ENCODE data around the gene RNASE1. TPM values are rescaled to one million over a fixed set of nuclear protein-coding genes. Genes with fewer than 3 reads are reported as not detected.
A peak's percentile ranks its signal among the peaks of the same experiment; 100 is the strongest.
"Not testable (repeated sequence)": the region's sequence is repeated elsewhere in the genome, so short reads cannot be mapped to it uniquely, and the experiment has no call there.

Gene RNASE1
- total RNA-seq, 1 experiment from 2014 or later: 0.51 TPM

- ChIA-PET POLR2A (ENCODE audit: unreplicated experiment) (no interaction called here), CTCF (interaction anchor here (0.6 kb wide), 1 partner anchor 91 kb away, joined by 4 read pairs; no protein-coding TSS in a partner anchor)
- DNase-seq (peak; percentile 53), ATAC-seq (peak; percentile 55; the same call in 1 of the 2 replicates)
- H3K4me3 ChIP-seq (ENCODE audit: low read length): no peak overlapping the region
- H3K9me2 ChIP-seq (replicated peaks; ENCODE audit: low read length): no peaks in the 10 kb centered on the region
- H3K27me3 ChIP-seq (ENCODE audit: low read length): peaks cover 24% of the 10 kb centered on the region
- no peaks in the 10 kb centered on the region for H3K79me2 ChIP-seq (ENCODE audit: low read length)
- TF ChIP-seq CTCF (conservative IDR thresholded peaks at IDR 0.05; ENCODE audit: low read depth, low read length) (peak; percentile 64; the same call in 1 of the 2 replicates), EZH2phosphoT487 (IDR thresholded peaks at IDR 0.05; ENCODE audit: borderline replicate concordance, low read length) (no peak)
- intact Hi-C loops (cut with micrococcal nuclease): loop anchor here (10.0 kb wide), 1 partner anchor 56 kb away; no protein-coding TSS in a partner anchor
- H3K36me3 ChIP-seq (ENCODE audit: low read depth, low read length): no peaks in the 10 kb centered on the region
- no peak overlapping the region for H3K9ac ChIP-seq (ENCODE audit: low read length)
- no peaks in the 10 kb centered on the region for H3K9me3 ChIP-seq (ENCODE audit: low read length)
- no peaks in the 10 kb centered on the region for H3K4me1 ChIP-seq (ENCODE audit: insufficient read depth, low read length)
- no peaks in the 10 kb centered on the region for H4K20me1 ChIP-seq (ENCODE audit: low read length)
- H3F3A ChIP-seq (ENCODE audit: low read length, unreplicated experiment): no peaks in the 10 kb centered on the region
- no TSS peak for BruUV-seq (replicated peaks)
- no peak overlapping the region for H3K27ac ChIP-seq (ENCODE audit: low read length)
- H3K4me2 ChIP-seq (ENCODE audit: low read length): no peak overlapping the region
- no peak overlapping the region for H2AFZ ChIP-seq (ENCODE audit: low read length)
Measured at GRCh38 chr14:20818861-20819260, 16.2 kb upstream of the RNASE1 start.

GRCh38 chr14:20815946-20816345, 13.3 kb upstream of the RNASE1 start:
- ATAC-seq; CTCF ChIA-PET; POLR2A ChIA-PET (ENCODE audit: unreplicated experiment); H2AFZ ChIP-seq (ENCODE audit: low read length); H3K9ac ChIP-seq (ENCODE audit: low read length); H3K36me3 ChIP-seq (ENCODE audit: low read depth, low read length); H3K79me2 ChIP-seq (ENCODE audit: low read length); H3F3A ChIP-seq (ENCODE audit: low read length, unreplicated experiment); H3K4me1 ChIP-seq (ENCODE audit: insufficient read depth, low read length); H3K4me3 ChIP-seq (ENCODE audit: low read length); H4K20me1 ChIP-seq (ENCODE audit: low read length); H3K9me2 ChIP-seq (replicated peaks; ENCODE audit: low read length); H3K9me3 ChIP-seq (ENCODE audit: low read length); H3K27ac ChIP-seq (ENCODE audit: low read length); BruUV-seq (replicated peaks); H3K4me2 ChIP-seq (ENCODE audit: low read length); DNase-seq: not testable (repeated sequence)
- intact Hi-C loops (cut with micrococcal nuclease): loop anchor here (10.0 kb wide), 1 partner anchor 59 kb away; no protein-coding TSS in a partner anchor
- H3K27me3 ChIP-seq (ENCODE audit: low read length): peaks cover 43% of the 10 kb centered on the region

GRCh38 chr14:20811986-20812975, 9.6 kb upstream of the RNASE1 start:
- Histone ChIP-seq H3K79me2 (ENCODE audit: low read length) (no peaks in the 10 kb centered on the region), H3K4me1 (ENCODE audit: insufficient read depth, low read length) (no peaks in the 10 kb centered on the region), H3K27me3 (ENCODE audit: low read length) (peaks cover 70% of the 10 kb centered on the region), H3F3A (ENCODE audit: low read length, unreplicated experiment) (no peaks in the 10 kb centered on the region), H3K9ac (ENCODE audit: low read length) (no peak overlapping the region), H3K4me2 (ENCODE audit: low read length) (no peak overlapping the region), H4K20me1 (ENCODE audit: low read length) (no peaks in the 10 kb centered on the region), H3K36me3 (ENCODE audit: low read depth, low read length) (no peaks in the 10 kb centered on the region), H3K9me2 (replicated peaks; ENCODE audit: low read length) (no peaks in the 10 kb centered on the region), H3K9me3 (ENCODE audit: low read length) (no peaks in the 10 kb centered on the region), H2AFZ (ENCODE audit: low read length) (no peak overlapping the region), H3K4me3 (ENCODE audit: low read length) (no peak overlapping the region), H3K27ac (ENCODE audit: low read length) (no peak overlapping the region)
- BruUV-seq (replicated peaks): no TSS peak
- ATAC-seq (no peak), DNase-seq (no peak)
- ChIA-PET CTCF (no interaction called here), POLR2A (ENCODE audit: unreplicated experiment) (no interaction called here)
- TF ChIP-seq EZH2phosphoT487 (IDR thresholded peaks at IDR 0.05; ENCODE audit: borderline replicate concordance, low read length) (no peak), EZH2 (IDR thresholded peaks at IDR 0.05; ENCODE audit: low read length, unreplicated experiment) (no peak), CTCF (conservative IDR thresholded peaks at IDR 0.05; ENCODE audit: low read depth, low read length) (no peak)
- intact Hi-C loops (cut with micrococcal nuclease): loop anchor here (10.0 kb wide), 1 partner anchor 63 kb away; no protein-coding TSS in a partner anchor
